ENCODE measurements around the gene FOXI3.

- TF ChIP-seq, protein P1, sequence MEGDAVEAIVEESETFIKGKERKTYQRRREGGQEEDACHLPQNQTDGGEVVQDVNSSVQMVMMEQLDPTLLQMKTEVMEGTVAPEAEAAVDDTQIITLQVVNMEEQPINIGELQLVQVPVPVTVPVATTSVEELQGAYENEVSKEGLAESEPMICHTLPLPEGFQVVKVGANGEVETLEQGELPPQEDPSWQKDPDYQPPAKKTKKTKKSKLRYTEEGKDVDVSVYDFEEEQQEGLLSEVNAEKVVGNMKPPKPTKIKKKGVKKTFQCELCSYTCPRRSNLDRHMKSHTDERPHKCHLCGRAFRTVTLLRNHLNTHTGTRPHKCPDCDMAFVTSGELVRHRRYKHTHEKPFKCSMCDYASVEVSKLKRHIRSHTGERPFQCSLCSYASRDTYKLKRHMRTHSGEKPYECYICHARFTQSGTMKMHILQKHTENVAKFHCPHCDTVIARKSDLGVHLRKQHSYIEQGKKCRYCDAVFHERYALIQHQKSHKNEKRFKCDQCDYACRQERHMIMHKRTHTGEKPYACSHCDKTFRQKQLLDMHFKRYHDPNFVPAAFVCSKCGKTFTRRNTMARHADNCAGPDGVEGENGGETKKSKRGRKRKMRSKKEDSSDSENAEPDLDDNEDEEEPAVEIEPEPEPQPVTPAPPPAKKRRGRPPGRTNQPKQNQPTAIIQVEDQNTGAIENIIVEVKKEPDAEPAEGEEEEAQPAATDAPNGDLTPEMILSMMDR (IDR thresholded peaks at IDR 0.05; ENCODE audit: low read depth, low read length, poor library complexity, severe bottlenecking): no peak
- TF ChIP-seq EZH2phosphoT487 (IDR thresholded peaks at IDR 0.05; ENCODE audit: borderline replicate concordance, low read length): no peak
Measured at GRCh38 chr2:88489181-88489580, 36.7 kb upstream of the FOXI3 start.

All from DOHH2 (cell line).